Cardiac muscle cell (in vitro differentiated cells and primary cell): ENCODE results near the gene IGF2. TPM values are rescaled to one million over a fixed set of nuclear protein-coding genes. Genes with fewer than 3 reads are reported as not detected.

ENCODE experiments used
- DNase-seq, 2 donors: peaks; one replicate each; pipeline versions ENCODE4 v3.0.0 to v3.0.0-alpha.2; 2010 to 2017; ENCODE audit warnings: low read depth in 1 of 2, low spot score in 1 of 2
- H3K27ac ChIP-seq: fragments of 200-600 bp; sonication (generic); 2 replicates; pipeline ENCODE4 v1.5.1; 2016
- H3K27me3 ChIP-seq: fragments of 200-600 bp; sonication (generic); 2 replicates; pipeline ENCODE4 v1.6.0; 2016; ENCODE audit warnings: control low read depth
- H3K36me3 ChIP-seq: fragments of 200-600 bp; sonication (generic); 2 replicates; pipeline ENCODE4 v1.5.1; 2016; ENCODE audit warnings: control low read depth
- H3K4me1 ChIP-seq: fragments of 200-600 bp; sonication (generic); 2 replicates; pipeline ENCODE4 v1.8.1; 2017; ENCODE audit warnings: low read depth, mild to moderate bottlenecking, mixed run types
- H3K4me3 ChIP-seq: fragments of 200-600 bp; sonication (generic); 2 replicates; pipeline ENCODE4 v1.5.1; 2016; ENCODE audit warnings: mild to moderate bottlenecking
- H3K9me3 ChIP-seq: fragments of 200-600 bp; sonication (generic); 2 replicates; pipeline ENCODE4 v1.5.1; 2017; ENCODE audit warnings: low read depth, mild to moderate bottlenecking, control low read depth
- polyA plus RNA-seq: library from polyadenylated mRNA; unstranded; fragments of >200 nt; fragmentation: Nextera tagmentation; extraction: Ambion mirVana; gene quantifications from 2 replicates; pipeline ENCODE4 v1.2.1, GENCODE V29; 2016
- total RNA-seq: library from RNA; depleted of rRNA; stranded (reverse); fragments of >200 nt; gene quantifications from 2 replicates; pipeline ENCODE4 v1.2.3, GENCODE V29; 2016
- TF ChIP-seq, protein P1 (sequence below): IDR thresholded peaks from 2 replicates; pipeline ENCODE4 v1.5.1; 2012; ENCODE audit warnings: low read depth, mild to moderate bottlenecking, low read length

Gene IGF2
- total and polyA plus RNA-seq, 2 experiments from 2014 or later = 91.4 to 155 TPM

DNA sequence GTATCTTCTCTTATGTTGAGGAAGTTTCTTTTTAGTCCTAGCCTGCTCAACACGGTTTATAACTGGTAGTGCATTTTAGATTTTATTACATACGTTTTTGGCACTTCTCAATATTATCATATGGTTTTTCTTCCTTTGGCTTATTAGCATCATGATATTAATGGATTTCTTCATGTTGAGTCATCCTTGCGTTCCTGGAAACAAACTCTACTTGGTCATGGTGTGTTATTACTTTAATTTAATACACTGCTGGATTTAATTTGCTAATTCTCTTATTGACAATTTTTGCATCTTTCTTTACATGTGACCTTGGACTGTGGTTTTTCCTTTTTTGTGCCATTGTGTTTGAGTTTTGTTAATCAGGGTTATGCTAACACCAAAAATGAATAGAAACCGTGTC, 20.5 kb downstream of the IGF2 start:
- Histone ChIP-seq H3K4me1 (no peaks in the 10 kb centered on the region), H3K27ac (no peak overlapping the region), H3K4me3 (no peak overlapping the region), H3K27me3 (no peaks in the 10 kb centered on the region), H3K36me3 (no peaks in the 10 kb centered on the region), H3K9me3 (no peaks in the 10 kb centered on the region)
- TF ChIP-seq, protein P1, sequence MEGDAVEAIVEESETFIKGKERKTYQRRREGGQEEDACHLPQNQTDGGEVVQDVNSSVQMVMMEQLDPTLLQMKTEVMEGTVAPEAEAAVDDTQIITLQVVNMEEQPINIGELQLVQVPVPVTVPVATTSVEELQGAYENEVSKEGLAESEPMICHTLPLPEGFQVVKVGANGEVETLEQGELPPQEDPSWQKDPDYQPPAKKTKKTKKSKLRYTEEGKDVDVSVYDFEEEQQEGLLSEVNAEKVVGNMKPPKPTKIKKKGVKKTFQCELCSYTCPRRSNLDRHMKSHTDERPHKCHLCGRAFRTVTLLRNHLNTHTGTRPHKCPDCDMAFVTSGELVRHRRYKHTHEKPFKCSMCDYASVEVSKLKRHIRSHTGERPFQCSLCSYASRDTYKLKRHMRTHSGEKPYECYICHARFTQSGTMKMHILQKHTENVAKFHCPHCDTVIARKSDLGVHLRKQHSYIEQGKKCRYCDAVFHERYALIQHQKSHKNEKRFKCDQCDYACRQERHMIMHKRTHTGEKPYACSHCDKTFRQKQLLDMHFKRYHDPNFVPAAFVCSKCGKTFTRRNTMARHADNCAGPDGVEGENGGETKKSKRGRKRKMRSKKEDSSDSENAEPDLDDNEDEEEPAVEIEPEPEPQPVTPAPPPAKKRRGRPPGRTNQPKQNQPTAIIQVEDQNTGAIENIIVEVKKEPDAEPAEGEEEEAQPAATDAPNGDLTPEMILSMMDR = no peak
- no peak for DNase-seq

DNA sequence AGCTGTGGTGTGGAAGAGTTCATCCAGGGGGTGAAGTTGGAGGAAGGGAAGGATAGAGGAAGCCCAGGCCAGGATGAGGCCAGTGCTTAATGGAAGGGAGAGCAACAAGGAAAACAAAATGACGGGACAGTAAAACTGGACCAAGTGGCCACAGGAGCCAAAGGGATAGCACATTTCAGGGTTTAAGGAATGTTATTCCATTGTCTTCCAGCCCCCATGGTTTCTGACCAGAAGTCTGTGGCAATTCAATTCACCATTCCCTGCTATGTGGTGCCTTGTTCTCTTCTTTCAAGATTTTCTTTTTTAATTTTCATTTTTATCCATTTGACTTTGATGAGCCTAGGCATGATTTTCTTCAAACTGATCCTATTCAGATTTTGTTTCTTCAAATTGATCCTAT, 22.5 kb downstream of the IGF2 start:
- DNase-seq = no peak
- Histone ChIP-seq H3K36me3 (no peaks in the 10 kb centered on the region), H3K27me3 (no peaks in the 10 kb centered on the region), H3K27ac (no peak overlapping the region), H3K4me3 (no peak overlapping the region), H3K9me3 (no peaks in the 10 kb centered on the region), H3K4me1 (no peaks in the 10 kb centered on the region)
- TF ChIP-seq, protein P1 = no peak

DNA sequence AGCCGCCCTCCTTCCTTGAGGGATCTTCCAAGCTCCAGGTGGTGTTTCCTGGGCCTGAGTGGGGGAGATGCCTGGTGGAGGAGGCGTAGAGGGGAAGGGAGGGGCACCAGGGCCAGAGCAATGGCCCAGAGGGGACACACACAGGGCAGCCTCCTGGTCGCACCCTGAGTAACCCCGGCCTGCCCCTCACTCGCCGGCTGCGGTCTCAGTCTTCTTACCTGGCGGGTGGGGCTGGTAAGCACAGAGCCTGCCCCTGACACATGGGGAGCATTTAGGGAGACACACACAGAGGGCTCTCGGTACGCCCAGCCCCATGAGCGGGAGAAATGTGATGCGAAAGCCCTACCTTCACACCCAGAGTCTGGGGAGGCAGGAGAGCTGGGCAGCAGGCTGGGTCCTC, 23.9 kb downstream of the IGF2 start:
- no peak for DNase-seq
- no peaks in the 10 kb centered on the region for H3K27me3 ChIP-seq
- no peaks in the 10 kb centered on the region for H3K9me3 ChIP-seq
- TF ChIP-seq, protein P1 = no peak
- no peak overlapping the region for H3K4me3 ChIP-seq
- no peaks in the 10 kb centered on the region for H3K4me1 ChIP-seq
- H3K36me3 ChIP-seq = no peaks in the 10 kb centered on the region
- H3K27ac ChIP-seq = no peak overlapping the region

DNA sequence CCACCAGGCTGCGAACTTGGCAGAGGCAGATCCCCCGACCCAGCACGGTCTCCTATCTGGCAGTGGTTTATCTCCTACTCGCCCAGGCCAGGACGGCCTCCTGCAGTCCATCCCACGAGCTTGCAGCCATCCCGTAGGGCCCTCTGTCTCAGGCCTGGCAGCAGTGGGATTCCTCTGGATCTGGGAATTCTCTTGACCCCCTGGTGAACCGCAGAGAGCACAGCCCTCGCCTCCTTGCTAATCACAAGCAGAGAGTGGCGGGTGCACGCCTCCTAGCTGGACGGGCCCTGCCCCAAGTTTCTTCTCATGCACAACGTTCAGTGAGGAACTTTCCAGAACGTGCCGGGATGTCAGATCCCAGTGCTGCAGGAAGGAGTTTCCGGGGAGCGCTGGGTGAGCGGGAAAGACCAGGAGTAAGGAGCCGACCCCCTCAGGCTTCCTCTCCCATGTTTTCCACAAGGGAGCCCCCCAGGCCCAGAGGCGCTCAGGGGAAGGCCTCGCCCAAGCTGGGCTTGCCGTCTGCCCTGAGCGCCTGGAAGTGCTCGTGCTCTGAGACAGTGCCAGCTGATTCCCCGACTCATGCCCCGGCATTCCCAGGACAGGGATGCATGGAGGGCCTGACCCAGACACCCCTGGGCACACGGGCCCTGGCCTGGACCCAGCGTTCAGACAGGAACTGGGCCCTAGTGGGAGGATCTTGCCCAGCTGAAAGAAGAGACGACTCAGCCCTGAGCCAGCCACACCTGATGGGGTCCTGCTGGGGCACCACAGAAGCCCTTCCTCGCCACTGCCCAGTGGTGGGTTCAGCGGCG, 24.6 kb downstream of the IGF2 start:
- no peaks in the 10 kb centered on the region for H3K9me3 ChIP-seq
- no peak overlapping the region for H3K4me3 ChIP-seq
- no peaks in the 10 kb centered on the region for H3K4me1 ChIP-seq
- peak in 1 of 2 donors; percentile 31 for DNase-seq
- TF ChIP-seq, protein P1 = no peak
- no peak overlapping the region for H3K27ac ChIP-seq
- H3K27me3 ChIP-seq = no peaks in the 10 kb centered on the region
- H3K36me3 ChIP-seq = no peaks in the 10 kb centered on the region

DNA sequence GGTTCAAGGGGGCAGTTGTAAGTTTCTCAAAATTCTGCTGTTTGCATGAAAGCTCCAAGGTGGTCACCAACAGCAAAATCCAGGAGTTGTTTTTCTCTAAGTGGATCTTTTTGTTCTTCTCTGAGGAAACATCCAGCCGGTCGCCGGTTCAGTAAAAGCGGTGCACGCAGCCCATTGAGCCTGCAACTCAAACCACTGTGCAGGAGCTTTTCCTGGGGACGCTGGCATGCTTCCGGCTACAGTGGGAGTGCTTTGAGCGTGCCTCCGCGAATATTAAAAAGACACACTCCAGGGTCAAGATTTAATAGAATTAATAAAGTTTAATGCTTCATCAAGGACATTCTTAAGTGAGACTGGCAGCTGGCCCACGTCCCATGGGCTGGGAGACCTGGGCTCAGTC, 25.4 kb downstream of the IGF2 start:
- Histone ChIP-seq H3K27ac (no peak overlapping the region), H3K4me3 (no peak overlapping the region), H3K36me3 (no peaks in the 10 kb centered on the region), H3K27me3 (no peaks in the 10 kb centered on the region), H3K9me3 (no peaks in the 10 kb centered on the region), H3K4me1 (no peaks in the 10 kb centered on the region)
- TF ChIP-seq, protein P1 = no peak
- no peak for DNase-seq
